DMS114 treated with DMSO at 0.1 percent for 48 hours (cell line): ENCODE results near the gene CARD11.

Source experiments
- DNase-seq: peaks from one replicate; lab custom pipeline; 2025; ENCODE audit not compliant: unreplicated experiment; lab: John Stamatoyannopoulos, UW

The CARD11 gene

DNA sequence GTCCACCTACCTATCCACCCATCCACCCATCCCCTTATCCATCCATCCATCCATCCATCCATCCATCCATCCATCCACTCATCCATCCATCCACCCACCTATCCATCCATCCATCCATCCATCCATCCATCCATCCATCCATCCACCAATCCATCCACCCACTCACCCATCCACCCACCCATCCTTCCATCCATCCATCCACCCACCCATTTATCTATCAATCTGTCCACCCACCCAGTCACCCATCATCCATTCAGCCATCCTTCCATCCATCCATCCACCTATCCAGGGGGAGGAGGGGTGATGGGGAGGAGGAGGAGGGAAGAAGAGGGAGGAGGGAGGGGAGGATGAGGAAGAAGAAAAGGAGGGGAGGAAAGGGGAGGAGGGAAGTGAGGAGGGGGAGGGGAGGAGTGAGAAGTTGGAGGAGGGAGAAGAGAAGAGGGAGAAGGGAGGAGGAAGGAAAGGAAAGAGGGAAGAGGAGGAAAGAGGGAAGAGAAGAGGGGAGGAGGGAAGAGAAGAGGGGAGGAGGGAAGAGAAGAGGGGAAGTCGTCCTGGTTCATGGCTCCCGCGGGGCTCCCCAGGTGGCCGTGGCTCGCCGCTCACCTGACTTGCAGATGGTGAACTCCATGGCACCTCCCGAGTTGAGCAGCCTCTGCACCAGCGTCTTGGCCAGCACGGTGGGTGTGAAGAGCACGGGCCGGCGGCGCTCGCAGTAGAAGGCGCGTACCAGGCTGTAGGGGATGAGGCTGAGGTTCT is 130.8 kb downstream of the CARD11 start:
- DNase-seq: no peak

DNA sequence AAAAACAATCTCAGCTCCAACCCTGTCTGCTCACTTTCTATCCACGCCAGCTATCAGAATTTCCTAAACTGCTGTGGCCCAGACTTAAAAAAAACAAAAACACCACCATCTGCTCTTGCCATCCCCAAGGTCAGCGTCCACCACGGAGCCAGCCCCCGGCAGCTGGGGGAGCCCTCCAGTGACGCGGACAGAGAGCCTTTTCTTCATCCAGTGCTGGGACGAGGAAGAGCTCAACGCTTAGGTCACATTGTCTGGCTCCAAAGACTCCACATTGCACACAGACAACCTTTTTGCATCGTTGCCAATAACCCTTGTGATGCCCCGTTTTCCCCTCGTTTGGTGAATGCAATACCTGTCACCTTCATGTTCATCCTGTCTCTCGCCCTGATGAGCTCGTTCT is 132.2 kb downstream of the CARD11 start:
- DNase-seq: no peak

DNA sequence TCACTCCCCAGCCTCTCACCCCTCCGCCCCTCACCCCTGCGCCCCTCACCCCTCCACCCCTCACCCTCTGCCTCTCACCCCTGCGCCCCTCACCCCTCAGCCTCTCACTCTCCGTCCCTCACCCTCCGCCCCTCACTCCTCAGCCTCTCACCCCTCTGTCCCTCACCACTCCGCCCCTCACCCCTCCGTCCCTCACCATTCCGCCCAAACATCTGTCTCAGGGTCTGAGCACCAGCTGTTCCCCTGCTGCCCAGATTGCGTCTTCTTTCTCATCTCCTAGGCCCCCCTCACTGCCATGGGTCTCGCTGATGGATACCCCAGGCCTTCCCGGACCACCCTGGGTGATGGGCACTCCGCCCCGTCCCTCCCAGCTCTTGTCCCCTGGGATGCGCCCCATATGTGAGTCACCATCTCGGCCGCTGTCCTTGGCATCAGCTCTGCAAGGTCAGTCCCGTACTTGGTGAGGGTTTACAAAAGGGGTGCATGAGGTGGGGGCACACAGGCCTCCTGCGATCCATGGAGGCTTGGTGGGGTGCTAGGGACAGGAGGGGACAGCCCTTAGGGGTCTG is 134.1 kb downstream of the CARD11 start:
- DNase-seq: no peak

DNA sequence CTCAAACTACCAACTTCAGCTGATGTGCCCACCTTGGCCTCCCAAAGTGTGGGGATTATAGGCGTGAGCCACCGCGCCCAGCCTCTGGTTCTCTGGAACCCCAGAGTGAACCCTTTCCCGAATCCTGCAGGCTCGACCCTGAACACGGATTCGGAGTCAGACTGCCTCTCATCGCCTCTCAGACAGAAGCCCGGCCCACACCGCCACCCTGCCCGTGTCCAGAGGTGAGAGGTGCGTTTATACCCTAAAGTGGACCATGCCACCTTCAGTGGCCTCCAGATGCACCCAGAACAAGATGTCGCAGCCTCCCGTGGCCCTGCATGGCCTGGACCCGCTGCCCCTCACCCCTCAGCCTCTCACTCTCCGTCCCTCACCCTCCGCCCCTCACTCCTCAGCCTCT is 134.6 kb downstream of the CARD11 start:
- no peak for DNase-seq

DNA sequence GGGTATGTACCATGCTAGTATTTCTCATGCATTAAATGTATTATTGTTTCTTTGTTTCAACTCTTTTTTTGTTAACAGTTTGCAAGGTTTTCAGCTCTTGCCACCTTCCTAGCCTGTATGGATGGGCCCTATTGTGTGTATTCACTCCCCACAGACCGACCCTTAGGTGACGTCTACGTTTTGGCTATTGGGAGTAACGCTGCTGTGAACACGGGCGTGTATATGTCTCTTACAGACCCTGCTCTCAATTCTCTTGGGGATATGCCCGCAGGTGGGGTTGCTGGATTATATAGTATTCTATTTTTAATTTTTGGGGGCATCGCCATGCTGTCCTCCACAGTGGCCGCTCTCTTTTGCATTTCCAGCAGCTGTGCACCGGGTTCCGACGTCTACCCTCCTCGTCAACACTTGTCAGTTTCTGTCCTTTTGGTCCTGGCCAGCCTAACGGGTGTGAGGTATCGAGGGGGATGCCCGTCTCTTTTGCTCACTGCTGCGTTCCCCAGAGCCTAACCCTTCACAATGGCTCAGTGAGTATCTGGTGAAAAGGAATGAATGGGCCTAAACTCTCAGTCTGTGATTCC is 135.5 kb downstream of the CARD11 start:
- no peak for DNase-seq

DNA sequence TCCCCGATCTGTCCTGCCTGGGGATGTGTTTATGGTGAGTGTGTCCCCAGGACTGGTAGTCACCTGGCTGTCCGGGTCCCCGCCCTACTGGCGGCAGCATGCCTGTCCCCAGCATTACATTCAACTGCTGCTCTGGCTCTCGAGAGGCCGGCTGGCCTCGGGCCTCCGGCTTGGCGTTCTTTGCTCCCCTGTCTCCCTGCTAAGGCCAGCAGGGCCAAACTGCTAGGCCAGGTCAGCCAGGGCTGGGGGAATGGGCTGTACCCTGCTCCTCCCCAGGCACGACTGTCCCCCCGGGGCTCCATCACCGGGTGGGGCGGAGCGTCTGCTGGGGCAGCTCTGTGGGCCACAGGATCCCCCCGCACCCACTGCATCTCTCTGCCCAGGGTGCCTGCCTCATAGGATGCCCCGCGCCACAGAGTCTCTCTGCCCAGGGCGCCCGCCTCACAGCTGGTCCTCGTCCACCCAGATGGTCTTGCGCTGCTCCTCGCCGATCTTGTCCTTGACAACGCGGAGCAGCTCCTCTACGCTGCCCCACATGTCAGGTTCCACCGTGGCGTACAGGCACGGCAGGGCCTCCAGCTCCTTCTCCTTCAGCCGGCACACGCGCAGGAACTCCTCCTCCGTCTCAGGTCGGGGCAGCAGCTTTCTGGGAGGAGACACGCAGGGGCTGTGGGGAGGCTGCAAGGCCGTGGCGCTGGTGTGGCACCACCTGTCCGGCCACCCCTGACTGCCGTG is 137.3 kb downstream of the CARD11 start:
- no peak for DNase-seq

DNA sequence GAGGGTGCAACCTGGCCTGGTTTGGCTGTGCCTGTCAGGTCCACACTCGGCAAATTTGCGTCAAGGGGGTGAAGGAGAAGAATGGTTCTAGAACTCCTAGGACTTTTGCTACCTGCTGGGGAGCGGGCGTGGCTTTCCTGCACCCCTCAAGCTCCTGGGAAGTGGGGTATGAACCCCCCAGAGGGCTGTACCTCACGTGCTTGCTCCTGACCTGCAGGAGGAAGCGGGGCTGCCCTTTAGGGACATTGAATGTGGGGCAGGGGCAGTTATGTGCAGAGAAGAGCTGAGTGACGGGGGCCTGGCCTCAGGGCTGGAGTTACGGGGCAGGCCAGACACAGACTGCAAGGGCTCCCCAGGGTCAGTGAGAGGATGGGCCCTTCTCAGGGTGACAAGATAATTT is 138.2 kb downstream of the CARD11 start:
- DNase-seq: no peak

DNA sequence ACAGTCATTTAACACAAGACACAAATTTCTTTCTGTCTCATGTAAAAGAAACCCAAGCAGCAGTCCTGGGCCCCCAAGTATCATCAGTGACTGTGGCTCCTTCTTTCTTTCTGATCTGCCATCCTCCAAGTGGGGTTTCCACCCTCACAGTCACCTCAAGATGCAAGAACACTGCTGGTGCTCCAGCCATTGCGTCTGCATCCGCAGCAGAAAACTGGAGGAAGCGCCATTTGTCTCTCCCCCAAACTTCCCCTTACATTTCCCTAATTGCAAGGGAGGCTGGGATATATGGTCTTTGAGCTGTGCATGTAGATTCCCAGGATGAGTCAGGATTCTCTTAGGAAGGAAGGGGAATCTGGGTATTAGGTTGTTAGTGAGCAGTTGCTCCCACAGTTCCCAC is 138.6 kb downstream of the CARD11 start:
- no peak for DNase-seq

DNA sequence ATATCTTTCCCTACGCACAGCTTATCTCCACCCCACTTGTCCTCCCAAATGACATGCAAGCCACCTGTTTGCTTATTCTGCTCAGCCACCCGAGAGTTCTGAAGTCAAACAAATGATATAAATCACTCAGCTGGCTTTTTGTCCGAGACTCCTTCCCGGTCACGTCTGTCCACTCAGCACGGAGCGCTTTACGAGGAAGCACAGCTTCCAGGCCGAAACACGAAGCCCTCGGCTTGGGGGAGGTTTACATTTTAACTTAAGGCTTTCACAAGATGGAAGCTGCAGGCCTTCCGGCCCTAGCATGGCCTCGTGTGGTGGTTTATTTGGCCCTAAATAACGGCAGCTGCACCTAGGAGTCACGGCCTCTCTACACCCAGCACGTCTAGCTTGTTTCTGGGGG is 139.5 kb downstream of the CARD11 start:
- DNase-seq: no peak

DNA sequence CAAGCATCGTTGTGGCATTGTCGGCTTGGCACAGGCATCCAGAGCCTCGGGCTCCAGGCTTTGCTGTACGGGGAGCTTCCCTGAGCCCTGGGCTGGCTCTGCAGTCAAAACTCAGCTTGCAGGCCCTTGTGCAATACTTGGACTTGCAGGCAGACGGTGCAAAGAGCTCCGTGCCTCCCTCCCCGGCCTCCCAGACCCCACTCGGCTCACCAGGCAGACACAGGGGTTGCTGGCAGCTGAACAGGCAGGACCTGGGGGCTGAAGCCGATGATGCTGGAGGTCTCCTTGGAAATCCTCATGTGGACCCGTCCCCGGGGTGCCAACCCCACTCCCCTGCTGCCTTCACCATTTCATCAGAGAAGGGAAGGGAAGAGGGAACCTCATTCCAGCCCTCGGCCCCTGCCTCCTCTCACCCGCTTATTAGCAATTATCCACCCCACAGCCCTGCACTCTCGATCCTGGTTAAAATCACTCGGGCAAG is 139.9 kb downstream of the CARD11 start:
- DNase-seq: no peak

DNA sequence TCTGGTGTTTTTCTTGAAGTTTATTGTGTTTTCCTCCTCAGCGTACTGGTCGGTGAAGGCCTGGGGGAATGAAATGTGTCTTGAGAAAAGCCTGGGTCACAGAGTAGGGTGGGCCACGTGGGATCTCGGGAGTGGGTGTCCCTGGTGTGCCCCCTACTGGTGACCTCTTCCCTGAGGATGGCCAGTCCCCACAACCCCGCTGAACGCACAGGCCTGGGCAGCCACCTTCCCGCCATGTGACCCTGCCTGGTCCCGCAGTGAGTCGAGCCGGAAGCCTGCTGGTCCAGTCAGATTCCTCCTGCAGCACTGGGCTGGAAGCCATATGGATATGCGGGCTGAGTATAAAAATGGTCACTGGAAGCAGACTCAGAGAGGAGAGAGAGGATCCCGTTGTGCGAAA is 146.6 kb downstream of the CARD11 start:
- DNase-seq: no peak

DNA sequence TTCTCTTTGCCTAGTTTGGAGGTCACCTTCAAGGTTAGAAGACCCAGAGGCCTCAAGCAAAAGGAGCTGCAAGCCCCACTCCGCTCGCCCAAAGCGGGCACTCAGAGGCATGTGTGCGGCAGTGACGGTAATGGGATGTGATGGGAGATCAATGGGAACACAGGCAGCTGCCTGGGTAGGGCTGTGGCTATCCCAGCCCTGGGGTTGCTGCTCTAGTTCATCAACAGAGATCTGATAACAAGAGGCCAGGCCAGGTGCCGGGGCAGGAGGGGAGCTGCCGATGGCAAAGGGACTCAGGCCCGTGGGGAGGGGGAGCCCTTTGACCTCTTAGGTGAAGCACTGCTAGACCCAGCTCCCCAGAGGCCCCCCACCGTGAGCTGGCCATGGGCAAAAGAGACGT is 147.5 kb downstream of the CARD11 start:
- no peak for DNase-seq

DNA sequence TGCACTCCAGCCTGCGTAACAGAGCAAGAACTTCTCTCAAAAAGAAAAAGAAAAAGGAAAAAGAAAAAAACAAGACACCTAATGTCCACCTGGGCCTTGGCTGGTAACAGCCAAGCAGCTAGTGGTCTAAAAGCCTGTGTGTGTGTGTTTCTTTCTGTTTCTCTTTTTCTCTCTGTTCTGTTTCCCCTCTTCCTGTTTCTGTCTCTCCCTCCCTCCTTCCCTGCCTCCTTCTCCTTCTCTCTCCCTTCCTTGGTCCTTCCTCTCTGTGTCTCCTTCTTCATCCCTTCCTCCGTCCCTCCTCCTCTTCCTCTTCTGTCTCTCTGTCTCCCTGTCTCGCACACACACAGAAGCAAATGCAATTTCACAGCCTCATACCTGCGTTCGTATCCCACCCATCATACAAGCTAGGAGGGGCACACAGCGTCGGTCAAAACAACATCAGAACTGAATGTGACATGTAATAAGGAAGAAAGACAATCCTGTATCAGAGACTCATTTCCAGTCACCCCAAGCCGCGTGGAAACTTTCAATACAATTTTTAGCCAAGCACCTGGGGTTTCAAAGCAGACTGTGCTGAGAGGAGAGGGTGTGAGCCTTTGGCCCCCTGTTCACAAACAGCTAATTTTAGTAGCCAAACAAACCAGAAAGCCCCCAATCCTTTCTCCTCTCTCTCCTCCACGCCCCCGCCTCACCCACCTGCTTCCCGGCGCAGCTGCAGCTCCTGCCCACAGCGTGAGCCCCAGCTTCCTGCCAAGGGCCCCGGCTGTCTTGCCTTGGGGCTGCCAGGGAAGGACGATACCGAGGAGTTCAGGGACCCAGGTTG is 149.3 kb downstream of the CARD11 start:
- no peak for DNase-seq

DNA sequence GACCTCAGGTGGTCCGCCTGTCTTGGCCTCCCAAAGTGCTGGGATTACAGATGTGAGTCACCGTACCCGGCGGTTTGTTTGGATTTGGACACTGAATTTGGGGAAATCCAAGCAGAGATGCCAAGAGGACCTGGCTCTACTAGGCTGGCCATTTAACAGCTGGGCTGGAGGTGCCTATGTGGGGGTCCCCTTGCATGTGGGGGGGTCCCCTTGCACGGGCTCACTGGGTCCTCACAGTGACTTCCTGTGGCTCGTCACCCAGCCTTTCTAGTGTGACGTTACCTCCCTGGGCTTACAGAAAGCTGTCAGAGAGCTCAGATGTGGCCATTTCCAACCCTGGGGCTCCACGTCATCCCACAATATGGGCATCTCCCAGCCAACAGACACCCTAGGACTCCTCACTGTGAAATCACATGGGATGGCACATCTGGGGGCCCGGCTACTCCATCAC is 150.2 kb downstream of the CARD11 start:
- DNase-seq: no peak

DNA sequence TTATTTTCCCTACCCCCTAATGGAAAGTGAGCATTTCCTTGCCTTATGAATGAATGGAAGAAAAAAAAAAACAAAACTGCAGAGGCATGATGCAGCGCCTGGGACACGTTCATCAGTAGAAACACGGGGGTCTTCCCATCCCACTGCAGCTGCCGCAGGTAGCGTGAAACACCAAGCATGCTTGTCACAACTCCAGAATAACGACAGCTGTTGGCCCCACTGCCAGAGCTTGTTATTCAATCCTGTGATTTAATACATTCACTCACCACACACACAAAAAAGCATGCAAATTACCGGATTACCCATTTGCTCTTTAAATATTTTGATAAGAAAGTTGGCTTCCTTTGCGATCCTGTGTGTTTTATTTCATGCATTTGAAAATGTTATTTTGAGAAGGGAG is 151.1 kb downstream of the CARD11 start:
- DNase-seq: no peak

DNA sequence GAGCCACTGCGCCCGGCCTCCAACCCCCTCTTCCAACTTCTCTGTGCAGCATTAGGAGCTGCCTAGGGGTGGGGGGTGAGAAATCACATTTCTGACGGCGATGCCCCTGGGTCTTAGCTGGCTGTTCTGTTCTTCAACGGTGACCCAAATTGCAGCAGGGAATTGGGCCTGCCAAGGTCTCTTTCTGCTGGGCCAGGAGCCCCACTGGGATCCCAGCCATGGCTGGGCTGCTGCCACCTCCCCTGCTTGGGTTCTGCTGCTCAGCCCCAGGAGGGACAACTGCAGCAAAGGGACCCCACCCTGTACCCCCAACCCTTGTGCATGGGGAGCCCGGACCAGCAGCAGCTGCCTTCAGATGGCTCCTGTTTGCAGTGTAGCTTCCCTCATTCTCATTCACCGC is 155.9 kb downstream of the CARD11 start:
- DNase-seq: no peak

DNA sequence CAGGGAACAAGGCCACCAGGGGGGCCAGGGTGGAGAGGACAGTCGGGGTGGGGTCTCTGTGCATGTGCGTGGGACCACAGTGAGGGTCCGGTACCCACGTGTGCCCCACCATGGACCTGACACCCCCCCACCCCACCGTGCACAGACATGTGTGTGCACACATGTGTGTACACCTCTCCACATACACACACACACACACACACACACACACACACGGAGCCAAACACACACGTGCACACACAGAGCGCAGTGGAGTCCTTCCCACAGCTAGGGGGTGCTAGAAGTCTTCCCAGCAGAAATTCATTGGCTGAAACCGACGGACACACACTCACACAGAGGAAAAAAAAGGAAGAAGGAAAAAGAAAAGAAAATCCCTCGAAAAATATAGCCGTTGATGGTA is 156.8 kb downstream of the CARD11 start:
- DNase-seq: peak; percentile 70

DNA sequence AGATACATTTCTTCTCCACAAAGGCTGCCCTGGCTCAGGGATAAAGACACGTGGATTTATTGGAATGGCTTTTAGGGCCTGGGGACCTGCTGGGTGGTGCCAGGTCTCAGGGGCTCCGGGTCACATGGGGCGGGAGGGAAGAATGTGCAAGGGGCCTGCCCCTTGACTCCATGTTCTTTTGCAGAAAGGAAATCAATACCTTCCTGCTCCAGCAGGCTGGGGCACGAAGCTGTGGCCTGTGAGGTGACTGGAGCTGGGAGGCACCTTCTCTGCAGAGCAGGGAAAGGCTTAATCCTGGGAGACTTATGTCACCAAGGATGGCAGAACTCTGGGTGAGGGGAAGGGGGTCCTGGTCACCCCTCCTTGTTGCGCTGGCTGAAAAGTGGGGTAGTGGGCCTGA is 157.3 kb downstream of the CARD11 start:
- no peak for DNase-seq

DNA sequence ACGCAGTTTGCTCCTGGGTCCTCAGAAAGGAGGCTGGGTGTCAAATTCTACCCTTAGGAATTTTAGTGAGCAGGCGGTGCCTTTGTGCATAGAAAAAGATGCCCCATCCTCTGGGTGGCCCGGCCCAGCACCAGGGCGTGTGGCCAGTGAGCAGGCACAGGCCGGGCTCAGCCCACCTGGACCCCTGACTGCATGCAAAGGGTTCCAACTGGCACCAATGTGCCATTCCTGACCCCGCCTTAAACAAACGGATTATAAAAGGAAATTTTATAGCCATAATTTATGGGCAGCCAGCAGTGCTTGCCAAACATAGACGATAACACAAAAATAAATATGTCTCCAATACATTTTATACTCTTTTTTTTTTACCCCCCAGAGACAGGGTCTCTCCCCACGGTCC is 159.5 kb downstream of the CARD11 start:
- no peak for DNase-seq

DNA sequence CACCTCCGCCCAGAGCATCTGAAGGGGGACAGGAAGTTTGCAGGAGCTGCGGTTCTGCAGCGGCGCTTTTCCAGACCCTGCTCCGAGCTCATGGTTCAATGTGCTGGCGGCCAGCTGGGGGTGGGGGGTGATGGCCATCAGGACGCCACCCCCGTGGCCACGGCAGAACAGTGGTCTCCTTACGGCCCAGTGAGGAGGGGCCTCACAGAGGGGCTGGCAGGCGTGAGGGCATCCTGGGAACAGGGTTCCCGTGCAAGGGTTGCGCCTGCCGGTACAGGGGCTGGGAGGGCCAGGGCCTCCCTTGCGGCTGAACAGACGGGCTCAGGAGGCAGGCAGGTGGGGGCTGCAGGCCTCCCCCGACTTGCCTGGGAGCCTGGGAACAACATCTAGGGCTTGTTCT is 160.6 kb downstream of the CARD11 start:
- DNase-seq: no peak

DNA sequence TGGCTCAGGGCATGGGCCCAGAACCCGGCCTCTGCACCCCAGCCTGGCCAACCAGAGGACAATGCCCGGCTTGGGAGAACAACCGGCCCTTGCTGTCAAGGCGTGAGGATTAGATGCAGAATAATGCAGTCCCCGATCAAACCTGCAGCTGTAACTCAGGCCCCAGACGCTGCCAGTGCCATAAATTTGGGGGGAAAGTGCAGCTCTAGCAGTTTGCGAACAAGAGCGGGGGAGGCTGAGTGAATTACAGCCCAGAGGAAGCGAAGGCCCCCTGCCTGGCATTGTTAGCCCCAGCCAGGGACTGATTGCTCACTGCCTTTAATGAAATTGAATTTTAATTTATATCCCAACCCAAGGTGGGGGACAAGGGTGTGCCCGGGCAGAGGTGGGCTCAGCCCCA is 161.6 kb downstream of the CARD11 start:
- DNase-seq: no peak
